KG1 (cell line): ENCODE data around the gene RHCG.
A peak's percentile ranks its signal among the peaks of the same experiment; 100 is the strongest.

Experiments
- DNase-seq: peaks from one replicate; lab custom pipeline; 2025; lab: John Stamatoyannopoulos, UW

The RHCG gene

GRCh38 chr15:89444241-89445225 is 51.9 kb downstream of the RHCG start:
- DNase-seq = no peak

GRCh38 chr15:89443581-89443980 is 52.8 kb downstream of the RHCG start:
- DNase-seq = no peak

DNA sequence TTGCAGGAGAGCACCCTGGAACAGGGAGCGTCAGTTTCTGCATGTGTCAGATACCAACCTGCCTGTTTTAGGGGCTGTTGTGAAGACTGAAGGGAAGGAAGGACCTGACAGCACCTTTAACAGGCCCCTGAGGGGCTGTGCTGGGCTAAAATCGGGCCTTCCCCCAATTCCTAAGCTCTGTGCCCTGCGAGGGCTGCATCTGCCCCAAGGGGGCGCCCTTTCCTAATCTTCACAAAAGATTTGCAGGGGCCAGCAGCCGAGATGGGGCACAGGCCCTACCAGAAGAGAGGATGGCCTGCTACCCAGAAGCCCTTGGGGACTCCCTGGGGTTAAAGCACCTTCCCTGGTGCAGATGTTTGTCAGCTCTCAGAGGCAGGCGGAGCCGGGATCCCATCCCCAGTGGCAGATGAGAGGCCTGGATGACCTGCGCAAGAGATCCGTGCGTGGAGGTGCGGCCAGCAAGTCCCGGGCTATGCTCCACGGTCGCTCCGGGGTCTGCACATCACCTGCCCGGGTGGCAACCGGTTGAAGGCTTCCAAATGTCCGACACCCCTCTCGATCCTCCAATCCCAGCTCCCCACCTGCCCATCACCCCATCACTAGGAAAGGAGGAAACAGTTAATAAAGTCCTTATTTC is 53.6 kb downstream of the RHCG start:
- DNase-seq = peak; percentile 3

DNA sequence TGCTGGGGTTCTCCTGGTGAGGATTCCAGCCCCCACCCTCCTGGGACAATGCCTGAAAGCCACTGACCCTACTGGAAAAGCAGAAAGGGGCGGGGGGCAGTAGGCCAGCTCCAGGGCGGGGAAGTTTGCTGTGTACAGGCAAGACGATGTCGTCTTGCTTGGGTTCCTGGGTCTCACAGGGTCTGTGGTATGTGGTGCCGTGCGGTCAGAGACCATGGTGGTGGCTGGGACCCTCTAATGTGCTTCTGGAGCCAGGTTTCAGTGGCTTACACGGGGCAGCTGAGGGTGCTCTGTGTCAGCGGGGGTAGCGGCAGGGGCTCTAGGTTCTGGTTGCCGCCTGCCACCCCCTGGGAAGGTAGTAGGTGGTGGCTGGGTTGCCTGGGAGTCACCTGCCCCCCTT is 54.2 kb downstream of the RHCG start:
- no peak for DNase-seq

DNA sequence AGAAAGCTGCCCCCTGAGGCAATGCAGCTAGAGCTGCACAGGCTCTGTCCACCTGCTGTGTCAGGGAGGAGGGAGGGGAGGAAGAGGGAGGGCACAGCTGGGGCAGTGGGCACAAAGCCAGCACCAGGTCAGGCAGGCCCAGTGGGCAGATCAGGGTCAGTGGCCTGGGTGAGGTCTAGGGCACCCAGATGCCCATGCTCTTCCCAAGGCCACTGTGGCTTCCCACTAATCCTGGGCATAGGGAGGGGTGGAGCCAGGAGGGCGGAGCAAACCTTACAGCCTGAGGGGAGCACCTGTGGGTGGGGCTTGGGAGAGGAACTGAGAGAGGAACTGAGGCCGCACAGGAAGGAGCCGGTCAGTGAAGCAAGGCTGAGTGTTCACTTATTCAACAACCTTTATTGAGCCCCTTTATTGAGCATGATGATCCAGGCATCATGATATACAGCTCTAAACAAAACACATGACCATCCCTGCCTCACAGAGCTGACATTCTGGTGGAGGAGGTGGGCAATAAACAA is 55.0 kb downstream of the RHCG start:
- DNase-seq = no peak

DNA sequence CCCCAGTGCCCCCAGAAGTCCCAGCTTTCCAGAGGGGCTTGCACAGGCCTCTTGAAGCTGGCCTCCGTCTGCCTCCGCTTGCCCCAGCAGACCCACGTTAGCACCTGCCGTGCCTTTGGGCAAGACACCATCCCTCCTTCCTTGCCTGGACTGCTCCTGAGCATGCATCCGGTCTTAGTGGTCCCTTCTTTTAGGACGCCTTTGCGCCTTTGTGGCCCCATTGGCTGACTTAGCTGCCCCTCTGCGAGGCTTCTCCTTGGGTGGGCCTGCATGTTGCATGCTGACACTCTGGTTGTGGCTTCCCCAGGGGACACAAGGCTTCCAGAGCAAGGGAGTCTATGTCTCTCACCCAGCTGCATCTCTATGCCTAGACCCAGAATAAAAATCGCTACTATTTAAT is 56.6 kb downstream of the RHCG start:
- DNase-seq = no peak

DNA sequence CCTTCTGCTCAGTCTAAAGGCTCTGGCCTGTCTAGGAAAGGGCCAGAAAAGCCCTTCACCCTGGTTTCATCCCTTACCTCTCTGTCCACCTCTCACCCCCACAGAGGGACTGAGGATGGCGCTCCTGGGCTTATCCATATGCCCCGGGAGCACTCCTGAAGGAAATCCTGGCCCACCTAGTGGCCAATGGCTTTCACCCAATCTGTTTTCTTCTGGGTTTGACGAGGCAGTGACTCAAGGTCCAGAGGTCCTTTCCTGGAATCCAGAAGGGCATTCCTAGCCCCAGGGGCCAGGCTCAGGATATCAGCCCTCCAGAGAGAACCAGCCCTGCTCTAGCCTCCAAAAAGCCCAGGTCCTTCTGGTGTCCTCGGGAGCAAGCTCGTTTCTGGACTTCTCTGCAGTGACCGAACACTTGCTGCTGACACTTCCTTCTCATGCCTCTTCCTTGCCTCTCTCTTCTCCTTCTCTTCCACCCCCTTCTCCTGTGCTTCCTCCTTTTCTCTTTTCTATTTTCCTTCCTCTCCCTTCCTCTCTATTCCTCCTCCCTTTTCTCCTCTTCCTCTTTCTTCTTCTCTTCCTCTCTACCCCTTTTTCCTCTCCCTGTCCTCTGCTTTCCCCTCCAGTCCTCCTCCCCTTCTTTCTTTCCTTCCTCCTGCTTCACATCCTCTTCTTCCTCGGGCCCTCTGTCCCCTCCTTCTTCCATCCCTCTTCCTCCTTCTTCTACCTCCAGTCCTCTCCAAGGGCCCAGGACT is 59.6 kb downstream of the RHCG start:
- no peak for DNase-seq

GRCh38 chr15:89435362-89435761 is 61.0 kb downstream of the RHCG start:
- no peak for DNase-seq

DNA sequence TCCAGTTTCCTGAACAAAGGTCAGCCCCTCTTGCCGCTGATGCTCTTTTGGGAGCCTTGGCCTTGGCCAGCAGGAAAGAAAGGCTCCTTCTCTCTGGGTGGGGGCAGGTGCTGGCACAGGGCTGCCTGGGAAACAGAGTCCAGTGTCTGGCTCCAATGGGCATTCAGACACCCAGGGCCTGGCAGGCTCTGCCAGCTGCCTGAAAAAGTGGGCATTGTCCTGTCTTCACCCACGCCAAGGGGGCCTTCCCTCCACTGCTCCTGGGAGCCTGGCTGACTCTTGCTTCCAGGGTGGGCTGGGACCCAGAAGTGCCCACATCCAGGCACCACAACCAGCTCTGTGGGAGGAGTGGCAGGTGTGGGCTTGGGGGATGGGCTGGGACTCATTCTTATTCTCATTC is 62.7 kb downstream of the RHCG start:
- DNase-seq = no peak

- DNase-seq = peak; percentile 54
Observed at GRCh38 chr15:89430530-89431341, 65.6 kb downstream of the RHCG start.

- DNase-seq = no peak
Observed at GRCh38 chr15:89429986-89430385, 66.4 kb downstream of the RHCG start.

GRCh38 chr15:89429023-89429422 is 67.4 kb downstream of the RHCG start:
- no peak for DNase-seq

GRCh38 chr15:89428246-89428645 is 68.1 kb downstream of the RHCG start:
- no peak for DNase-seq

GRCh38 chr15:89426500-89426899 is 69.9 kb downstream of the RHCG start:
- DNase-seq = no peak

GRCh38 chr15:89423981-89424380 is 72.4 kb downstream of the RHCG start:
- DNase-seq = no peak
